Measurements from ENCODE around the gene CCDC27.
"Not testable (repeated sequence)": the region's sequence is repeated elsewhere in the genome, so short reads cannot be mapped to it uniquely, and the experiment has no call there.

CCDC27 gene

DNA sequence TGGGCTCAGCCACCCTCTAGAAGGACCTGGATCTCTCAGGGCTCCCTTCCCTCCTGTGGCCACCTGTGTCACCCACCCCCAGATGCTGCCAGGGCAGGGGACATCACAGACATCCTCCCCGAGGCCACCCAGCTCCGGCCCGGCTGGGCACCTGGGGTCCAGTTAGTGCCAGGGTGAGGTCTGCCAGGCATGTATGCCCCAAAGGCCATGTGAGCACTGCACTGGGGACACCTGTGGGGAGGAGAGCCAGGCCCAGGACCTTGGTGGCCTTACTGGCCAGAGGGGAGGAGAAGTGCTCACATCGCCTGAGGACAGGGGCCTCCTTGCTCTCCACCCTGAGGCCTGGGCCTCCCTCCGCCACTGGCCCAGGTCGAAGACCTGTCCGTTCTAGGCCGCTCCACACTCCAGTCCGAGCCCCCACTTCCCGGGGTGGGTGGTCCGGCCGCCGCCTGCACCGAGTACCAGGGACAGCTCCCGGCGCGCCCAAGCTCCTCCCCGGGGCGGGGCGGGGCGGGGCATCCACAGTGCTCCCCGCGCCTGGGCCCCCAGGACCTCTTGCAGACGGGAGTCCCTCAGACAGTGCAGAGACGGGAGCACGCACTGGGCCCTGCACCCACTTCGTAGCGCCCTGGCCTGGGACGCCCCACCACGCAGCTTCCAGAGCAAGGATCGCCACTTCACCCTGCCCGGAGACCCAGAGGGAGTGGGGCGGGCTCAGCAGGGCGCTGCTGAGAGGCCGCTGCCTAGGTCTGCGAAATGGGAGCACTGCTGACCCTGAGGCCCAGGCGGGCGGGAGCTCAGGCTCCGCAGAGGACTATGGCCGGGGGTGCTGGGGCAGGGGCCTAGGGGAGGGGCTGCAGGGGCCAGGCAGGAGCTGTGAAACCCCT, 34.3 kb upstream of the CCDC27 start:
- Histone ChIP-seq H3K9ac (ENCODE audit: low read depth in 1 of 2, low read length in 2 of 2) (no peak overlapping the region), H3K36me3 (ENCODE audit: control insufficient read depth in 2 of 2, insufficient read depth in 2 of 2, low read length in 2 of 2) (no peaks in the 10 kb centered on the region), H3K4me1 (ENCODE audit: control insufficient read depth in 2 of 2, insufficient read depth in 2 of 2, low read length in 2 of 2) (no peaks in the 10 kb centered on the region), H3K27me3 (ENCODE audit: control insufficient read depth in 2 of 2, insufficient read depth in 2 of 2, low read length in 2 of 2) (peaks cover 0 to 1% of the 10 kb centered on the region in 2 donors), H3K9me3 (ENCODE audit: control insufficient read depth in 2 of 2, low read length in 2 of 2) (no peaks in the 10 kb centered on the region), H3K4me3 (ENCODE audit: low read length in 2 of 2) (no peak overlapping the region), H3K27ac (ENCODE audit: low read depth in 2 of 2, low read length in 2 of 2) (no peak overlapping the region)

- Histone ChIP-seq H3K27ac (ENCODE audit: low read depth in 2 of 2, low read length in 2 of 2) (no peak overlapping the region), H3K4me1 (ENCODE audit: control insufficient read depth in 2 of 2, insufficient read depth in 2 of 2, low read length in 2 of 2) (no peaks in the 10 kb centered on the region), H3K36me3 (ENCODE audit: control insufficient read depth in 2 of 2, insufficient read depth in 2 of 2, low read length in 2 of 2) (no peaks in the 10 kb centered on the region), H3K27me3 (ENCODE audit: control insufficient read depth in 2 of 2, insufficient read depth in 2 of 2, low read length in 2 of 2) (peaks cover 0 to 1% of the 10 kb centered on the region in 2 donors), H3K9ac (ENCODE audit: low read depth in 1 of 2, low read length in 2 of 2) (no peak overlapping the region), H3K9me3 (ENCODE audit: control insufficient read depth in 2 of 2, low read length in 2 of 2) (no peaks in the 10 kb centered on the region), H3K4me3 (ENCODE audit: low read length in 2 of 2) (no peak overlapping the region)
Observed at GRCh38 chr1:3718764-3719163, 33.5 kb upstream of the CCDC27 start.

DNA sequence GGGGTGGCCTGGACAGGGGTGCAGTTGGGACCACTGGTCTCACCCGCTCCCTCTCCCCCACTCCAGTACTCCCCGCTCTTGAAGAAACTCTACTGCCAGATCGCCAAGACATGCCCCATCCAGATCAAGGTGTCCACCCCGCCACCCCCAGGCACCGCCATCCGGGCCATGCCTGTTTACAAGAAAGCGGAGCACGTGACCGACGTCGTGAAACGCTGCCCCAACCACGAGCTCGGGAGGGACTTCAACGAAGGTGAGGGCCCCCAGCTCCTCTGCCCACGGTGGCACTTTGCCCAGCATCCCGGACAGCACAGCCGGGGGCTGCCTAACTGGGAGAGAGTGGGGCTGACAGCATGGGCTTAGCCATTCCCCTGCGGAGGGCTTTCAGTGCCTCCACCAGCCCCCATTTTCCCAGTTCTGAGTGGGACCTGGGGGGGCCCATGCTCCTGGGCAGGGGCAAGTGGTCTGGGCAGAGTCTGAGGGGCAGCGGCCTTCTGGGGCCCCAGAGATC, 30.2 kb upstream of the CCDC27 start:
- Histone ChIP-seq H3K36me3 (ENCODE audit: control insufficient read depth in 2 of 2, insufficient read depth in 2 of 2, low read length in 2 of 2) (no peaks in the 10 kb centered on the region), H3K27me3 (ENCODE audit: control insufficient read depth in 2 of 2, insufficient read depth in 2 of 2, low read length in 2 of 2) (peaks cover 0 to 1% of the 10 kb centered on the region in 2 donors), H3K9ac (ENCODE audit: low read depth in 1 of 2, low read length in 2 of 2) (no peak overlapping the region), H3K9me3 (ENCODE audit: control insufficient read depth in 2 of 2, low read length in 2 of 2) (no peaks in the 10 kb centered on the region), H3K4me3 (ENCODE audit: low read length in 2 of 2) (no peak overlapping the region), H3K4me1 (ENCODE audit: control insufficient read depth in 2 of 2, insufficient read depth in 2 of 2, low read length in 2 of 2) (no peaks in the 10 kb centered on the region), H3K27ac (ENCODE audit: low read depth in 2 of 2, low read length in 2 of 2) (no peak overlapping the region)

- Histone ChIP-seq H3K9ac (ENCODE audit: low read depth in 1 of 2, low read length in 2 of 2) (no peak overlapping the region), H3K9me3 (ENCODE audit: control insufficient read depth in 2 of 2, low read length in 2 of 2) (no peaks in the 10 kb centered on the region), H3K27ac (ENCODE audit: low read depth in 2 of 2, low read length in 2 of 2) (no peak overlapping the region), H3K4me3 (ENCODE audit: low read length in 2 of 2) (no peak overlapping the region), H3K36me3 (ENCODE audit: control insufficient read depth in 2 of 2, insufficient read depth in 2 of 2, low read length in 2 of 2) (no peaks in the 10 kb centered on the region), H3K4me1 (ENCODE audit: control insufficient read depth in 2 of 2, insufficient read depth in 2 of 2, low read length in 2 of 2) (no peaks in the 10 kb centered on the region), H3K27me3 (ENCODE audit: control insufficient read depth in 2 of 2, insufficient read depth in 2 of 2, low read length in 2 of 2) (peaks cover 0 to 1% of the 10 kb centered on the region in 2 donors)
Observed at GRCh38 chr1:3722846-3723245, 29.4 kb upstream of the CCDC27 start.

DNA sequence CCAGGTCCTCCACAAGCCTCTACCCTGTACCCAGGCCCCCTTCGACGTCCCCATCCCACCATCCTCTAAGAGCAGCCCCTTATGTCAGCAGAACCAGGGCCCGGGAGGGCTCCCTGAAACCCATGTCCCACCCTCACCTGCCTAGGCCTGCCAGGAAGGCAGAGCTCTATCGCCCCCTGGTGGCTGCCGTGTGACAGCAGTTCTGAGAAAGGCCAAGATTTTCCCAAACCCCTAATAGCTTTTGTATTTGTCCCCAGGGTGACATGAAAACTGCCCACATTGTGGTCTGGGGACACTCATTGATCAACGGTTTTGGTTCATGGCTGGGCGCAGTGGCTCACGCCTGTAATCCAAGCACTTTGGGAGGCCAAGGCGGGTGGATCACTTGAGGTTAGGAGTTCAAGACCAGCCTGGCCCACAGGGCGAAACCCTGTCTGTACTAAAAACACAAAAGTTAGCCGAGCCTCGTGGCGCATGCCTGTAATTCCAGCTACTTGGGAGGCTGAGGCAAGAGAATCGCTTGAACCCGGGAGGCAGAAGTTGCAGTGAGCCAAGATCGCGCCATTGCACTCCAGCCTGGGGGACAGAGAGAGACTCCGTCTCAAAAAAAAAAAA, 27.7 kb upstream of the CCDC27 start:
- not testable (repeated sequence) for H3K9ac ChIP-seq (ENCODE audit: low read depth in 1 of 2, low read length in 2 of 2); H3K4me1 ChIP-seq (ENCODE audit: control insufficient read depth in 2 of 2, insufficient read depth in 2 of 2, low read length in 2 of 2); H3K4me3 ChIP-seq (ENCODE audit: low read length in 2 of 2); H3K27me3 ChIP-seq (ENCODE audit: control insufficient read depth in 2 of 2, insufficient read depth in 2 of 2, low read length in 2 of 2); H3K36me3 ChIP-seq (ENCODE audit: control insufficient read depth in 2 of 2, insufficient read depth in 2 of 2, low read length in 2 of 2); H3K27ac ChIP-seq (ENCODE audit: low read depth in 2 of 2, low read length in 2 of 2); H3K9me3 ChIP-seq (ENCODE audit: control insufficient read depth in 2 of 2, low read length in 2 of 2)

DNA sequence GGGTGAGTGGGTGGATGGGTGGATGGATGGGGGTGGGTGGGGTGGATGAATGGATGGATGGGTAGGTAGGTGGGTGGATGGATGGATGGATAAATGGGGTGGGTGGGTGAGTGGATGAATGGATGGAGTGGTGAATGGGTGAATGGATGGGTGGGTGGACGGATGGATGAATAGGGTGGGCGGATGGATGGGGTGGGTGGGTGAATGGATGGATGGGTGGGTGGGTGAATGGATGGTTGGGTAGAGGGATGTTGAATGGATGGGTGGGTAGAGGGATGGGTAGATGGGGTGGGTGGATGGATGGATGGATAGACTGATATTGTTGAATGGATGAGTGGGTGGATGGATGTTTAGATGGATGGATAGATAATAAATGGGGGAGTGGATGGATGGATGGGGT, 26.9 kb upstream of the CCDC27 start:
- Histone ChIP-seq H3K27ac (ENCODE audit: low read depth in 2 of 2, low read length in 2 of 2) (no peak overlapping the region), H3K36me3 (ENCODE audit: control insufficient read depth in 2 of 2, insufficient read depth in 2 of 2, low read length in 2 of 2) (no peaks in the 10 kb centered on the region), H3K9me3 (ENCODE audit: control insufficient read depth in 2 of 2, low read length in 2 of 2) (no peaks in the 10 kb centered on the region), H3K9ac (ENCODE audit: low read depth in 1 of 2, low read length in 2 of 2) (no peak overlapping the region), H3K4me3 (ENCODE audit: low read length in 2 of 2) (no peak overlapping the region), H3K27me3 (ENCODE audit: control insufficient read depth in 2 of 2, insufficient read depth in 2 of 2, low read length in 2 of 2) (peaks cover 0 to 2% of the 10 kb centered on the region in 2 donors), H3K4me1 (ENCODE audit: control insufficient read depth in 2 of 2, insufficient read depth in 2 of 2, low read length in 2 of 2) (no peaks in the 10 kb centered on the region)

DNA sequence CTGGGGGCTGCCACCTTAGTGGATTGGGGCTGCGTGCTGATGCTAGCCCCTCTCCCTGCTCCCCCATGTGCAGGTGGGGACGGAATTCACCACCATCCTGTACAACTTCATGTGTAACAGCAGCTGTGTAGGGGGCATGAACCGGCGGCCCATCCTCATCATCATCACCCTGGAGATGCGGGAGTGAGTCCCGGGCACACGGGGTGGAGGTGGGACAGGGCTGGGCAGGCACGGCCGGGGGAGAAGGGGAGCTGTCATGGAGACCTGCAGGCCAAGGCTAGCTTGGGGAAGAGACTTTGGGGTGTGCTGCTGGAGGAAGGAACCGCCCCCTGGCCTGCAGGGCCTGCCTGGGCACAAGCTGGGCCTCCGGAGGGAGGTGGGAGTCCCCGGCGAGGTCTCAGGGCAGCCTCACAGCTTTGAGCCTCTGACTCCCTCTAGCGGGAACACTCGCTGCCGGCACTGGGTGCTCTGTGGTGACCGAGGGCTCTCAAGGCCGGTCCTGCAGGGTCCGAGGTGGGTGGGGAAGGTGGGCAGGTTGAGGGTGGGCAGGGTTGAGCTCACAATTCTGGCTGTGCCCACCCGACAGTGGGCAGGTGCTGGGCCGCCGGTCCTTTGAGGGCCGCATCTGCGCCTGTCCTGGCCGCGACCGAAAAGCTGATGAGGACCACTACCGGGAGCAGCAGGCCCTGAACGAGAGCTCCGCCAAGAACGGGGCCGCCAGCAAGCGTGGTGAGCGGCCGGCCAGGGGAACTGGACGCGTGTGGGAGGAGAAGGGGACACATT, 25.0 kb upstream of the CCDC27 start:
- Histone ChIP-seq H3K27ac (ENCODE audit: low read depth in 2 of 2, low read length in 2 of 2) (no peak overlapping the region), H3K9me3 (ENCODE audit: control insufficient read depth in 2 of 2, low read length in 2 of 2) (no peaks in the 10 kb centered on the region), H3K4me1 (ENCODE audit: control insufficient read depth in 2 of 2, insufficient read depth in 2 of 2, low read length in 2 of 2) (no peaks in the 10 kb centered on the region), H3K4me3 (ENCODE audit: low read length in 2 of 2) (no peak overlapping the region), H3K27me3 (ENCODE audit: control insufficient read depth in 2 of 2, insufficient read depth in 2 of 2, low read length in 2 of 2) (peaks cover 0 to 2% of the 10 kb centered on the region in 2 donors), H3K36me3 (ENCODE audit: control insufficient read depth in 2 of 2, insufficient read depth in 2 of 2, low read length in 2 of 2) (no peaks in the 10 kb centered on the region), H3K9ac (ENCODE audit: low read depth in 1 of 2, low read length in 2 of 2) (no peak overlapping the region)

DNA sequence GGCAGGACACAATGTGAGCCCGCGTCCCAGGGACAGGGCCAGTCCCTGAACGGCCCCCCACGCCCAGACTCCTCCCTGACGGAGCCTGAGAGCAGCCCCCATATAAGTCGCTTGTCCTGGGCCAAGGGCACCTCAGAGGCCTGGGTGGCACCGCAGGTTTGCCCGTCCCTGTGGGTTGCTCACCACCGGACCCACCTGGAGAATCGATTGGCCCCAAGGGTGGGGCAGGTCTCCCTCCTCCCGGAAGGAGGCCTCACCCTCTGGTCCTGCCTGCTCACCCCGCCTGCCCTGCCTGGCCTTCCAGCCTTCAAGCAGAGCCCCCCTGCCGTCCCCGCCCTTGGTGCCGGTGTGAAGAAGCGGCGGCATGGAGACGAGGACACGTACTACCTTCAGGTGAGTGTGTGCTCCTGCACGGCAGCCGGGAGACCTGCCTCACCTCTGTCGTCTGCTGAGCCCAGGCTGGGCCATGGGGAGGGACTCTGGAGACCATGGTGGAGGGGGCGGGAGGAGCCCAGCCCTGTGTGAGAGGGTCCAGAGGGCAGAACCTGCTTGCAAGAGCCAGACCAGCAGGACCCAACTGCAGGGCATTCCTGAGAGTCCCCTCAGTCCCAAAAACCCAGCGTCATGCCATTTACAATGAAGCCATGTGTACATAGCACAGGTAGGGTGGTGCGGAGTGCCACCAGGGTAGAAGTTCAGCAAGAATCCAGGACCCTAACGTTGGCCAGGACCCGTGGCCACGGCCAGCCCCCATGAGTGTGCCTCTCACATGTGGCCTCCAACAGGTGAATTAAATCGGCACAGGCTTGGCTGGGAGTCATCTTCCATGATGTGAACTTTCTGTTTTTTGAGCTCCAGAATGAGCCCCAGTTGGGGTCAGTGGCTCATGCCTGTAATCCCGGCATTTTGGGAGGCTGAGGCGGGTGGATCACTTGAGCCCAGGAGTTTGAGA, 24.1 kb upstream of the CCDC27 start:
- Histone ChIP-seq H3K4me1 (ENCODE audit: control insufficient read depth in 2 of 2, insufficient read depth in 2 of 2, low read length in 2 of 2) (no peaks in the 10 kb centered on the region), H3K9ac (ENCODE audit: low read depth in 1 of 2, low read length in 2 of 2) (no peak overlapping the region), H3K27ac (ENCODE audit: low read depth in 2 of 2, low read length in 2 of 2) (no peak overlapping the region), H3K27me3 (ENCODE audit: control insufficient read depth in 2 of 2, insufficient read depth in 2 of 2, low read length in 2 of 2) (peaks cover 0 to 2% of the 10 kb centered on the region in 2 donors), H3K4me3 (ENCODE audit: low read length in 2 of 2) (no peak overlapping the region), H3K9me3 (ENCODE audit: control insufficient read depth in 2 of 2, low read length in 2 of 2) (no peaks in the 10 kb centered on the region), H3K36me3 (ENCODE audit: control insufficient read depth in 2 of 2, insufficient read depth in 2 of 2, low read length in 2 of 2) (no peaks in the 10 kb centered on the region)
